Astrocyte (in vitro differentiated cells and primary cell): ENCODE results near the gene CIAPIN1. TPM values are rescaled to one million over a fixed set of nuclear protein-coding genes. Genes with fewer than 3 reads are reported as not detected.

Source experiments
- DNase-seq: peaks from one replicate; pipeline ENCODE4 v3.0.0-alpha.2; 2010; ENCODE audit warnings: low read depth
- FAIRE-seq: peaks from 2 replicates; lab custom pipeline; 2011; peaks lifted over from hg19 to GRCh38; lab: Jason Lieb, UNC
- H2AFZ ChIP-seq: 2 replicates; pipeline ENCODE4 v1.6.0; 2012; ENCODE audit warnings: low read depth, low read length, inconsistent platforms
- H3K27ac ChIP-seq: 2 replicates; pipeline ENCODE4 v1.5.1; 2011; ENCODE audit warnings: low read depth, low read length, inconsistent platforms
- H3K27me3 ChIP-seq: 2 replicates; pipeline ENCODE4 v1.6.0; 2011; ENCODE audit warnings: low read length, inconsistent platforms; ENCODE audit not compliant: insufficient read depth
- H3K36me3 ChIP-seq: 2 replicates; pipeline ENCODE4 v1.5.1; 2011; ENCODE audit warnings: low read length, inconsistent platforms; ENCODE audit not compliant: insufficient read depth
- H3K4me1 ChIP-seq: 2 replicates; pipeline ENCODE4 v1.5.1; 2011; ENCODE audit warnings: low read length, inconsistent platforms; ENCODE audit not compliant: insufficient read depth
- H3K4me2 ChIP-seq: 2 replicates; pipeline ENCODE4 v1.6.0; 2012; ENCODE audit warnings: low read length, inconsistent platforms
- H3K4me3 ChIP-seq: 2 replicates; pipeline ENCODE4 v1.5.1; 2011; ENCODE audit warnings: low read depth, mild to moderate bottlenecking, low read length, inconsistent platforms; ENCODE audit not compliant: insufficient read depth
- H3K79me2 ChIP-seq: 2 replicates; pipeline ENCODE4 v1.6.0; 2012; ENCODE audit warnings: mild to moderate bottlenecking, low read length, inconsistent platforms; ENCODE audit not compliant: insufficient read depth
- H3K9ac ChIP-seq: 2 replicates; pipeline ENCODE4 v1.6.0; 2012; ENCODE audit warnings: mild to moderate bottlenecking, low read length, inconsistent platforms
- H3K9me3 ChIP-seq: 2 replicates; pipeline ENCODE4 v1.5.1; 2012; ENCODE audit warnings: low read depth, mild to moderate bottlenecking, low read length, inconsistent platforms; ENCODE audit not compliant: insufficient read depth
- H4K20me1 ChIP-seq: 2 replicates; pipeline ENCODE4 v1.6.0; 2012; ENCODE audit warnings: low read length, inconsistent platforms; ENCODE audit not compliant: insufficient read depth
- H3K27ac Mint-ChIP-seq: one replicate; pipeline ENCODE4 v1.8.0; 2021; ENCODE audit warnings: mild to moderate bottlenecking, mixed read lengths; ENCODE audit not compliant: unreplicated experiment
- H3K27me3 Mint-ChIP-seq: one replicate; pipeline ENCODE4 v1.8.0; 2021; ENCODE audit warnings: low read depth, mixed read lengths; ENCODE audit not compliant: unreplicated experiment
- H3K36me3 Mint-ChIP-seq: one replicate; pipeline ENCODE4 v1.8.0; 2021; ENCODE audit warnings: low read depth, mixed read lengths; ENCODE audit not compliant: unreplicated experiment
- H3K4me1 Mint-ChIP-seq: one replicate; pipeline ENCODE4 v1.8.0; 2021; ENCODE audit warnings: low read depth, mixed read lengths; ENCODE audit not compliant: unreplicated experiment
- H3K4me3 Mint-ChIP-seq: one replicate; pipeline ENCODE4 v1.8.0; 2021; ENCODE audit warnings: mild to moderate bottlenecking, moderate library complexity, mixed read lengths; ENCODE audit not compliant: unreplicated experiment
- H3K9me3 Mint-ChIP-seq: one replicate; pipeline ENCODE4 v1.8.0; 2021; ENCODE audit warnings: mild to moderate bottlenecking, mixed read lengths; ENCODE audit not compliant: unreplicated experiment
- EZH2 ChIP-seq: IDR thresholded peaks from 2 replicates; pipeline ENCODE4 v1.6.1; 2012; ENCODE audit warnings: mild to moderate bottlenecking, low read length, inconsistent platforms; ENCODE audit not compliant: insufficient read depth
- total RNA-seq: library from RNA; stranded (reverse); gene quantifications from 2 replicates; pipeline ENCODE4 v1.2.1, GENCODE V29; 2021
- TF ChIP-seq, protein P1 (sequence below): IDR thresholded peaks from 2 replicates; pipeline ENCODE4 v1.5.1; 2011; ENCODE audit warnings: low read depth, mild to moderate bottlenecking, inconsistent platforms, low read length, moderate library complexity; ENCODE audit not compliant: insufficient read depth

CIAPIN1 gene
- total RNA-seq, 1 donor from 2014 or later, result 68.9 TPM

DNA sequence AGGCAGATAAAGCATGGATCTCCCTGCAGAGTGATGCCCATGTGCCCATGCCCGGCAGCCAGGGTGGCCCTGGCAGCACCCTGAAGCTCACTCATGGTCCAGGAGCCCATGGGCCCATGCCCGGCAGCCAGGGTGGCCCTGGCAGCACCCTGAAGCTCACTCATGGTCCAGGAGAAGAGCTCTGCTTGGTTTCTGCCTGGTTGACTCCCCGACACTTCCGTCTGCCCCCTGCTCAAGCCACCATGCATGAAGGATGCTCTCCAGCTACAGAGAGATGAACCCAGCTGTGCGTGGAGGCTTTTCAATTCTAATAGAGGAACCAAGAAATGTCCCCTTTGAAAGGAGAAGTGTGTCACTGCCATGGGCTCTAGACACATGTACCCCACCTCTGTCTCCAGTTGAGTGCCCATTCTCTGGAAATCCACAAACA, 33.9 kb downstream of the CIAPIN1 start:
- Mint-ChIP-seq H3K4me1 (peaks cover 6% of the 10 kb centered on the region), H3K4me3 (no peak overlapping the region), H3K27me3 (peaks cover 32% of the 10 kb centered on the region), H3K9me3 (no peaks in the 10 kb centered on the region), H3K36me3 (no peaks in the 10 kb centered on the region), H3K27ac (no peak overlapping the region)
- H3K27ac ChIP-seq, result no peak overlapping the region
- FAIRE-seq (no peak), DNase-seq (no peak)
- no peak overlapping the region for H3K4me2 ChIP-seq
- peaks cover 6% of the 10 kb centered on the region for H3K4me1 ChIP-seq
- no peak overlapping the region for H3K4me3 ChIP-seq
- H3K36me3 ChIP-seq, result no peaks in the 10 kb centered on the region
- no peaks in the 10 kb centered on the region for H4K20me1 ChIP-seq
- TF ChIP-seq EZH2, result no peak
- TF ChIP-seq, protein P1, sequence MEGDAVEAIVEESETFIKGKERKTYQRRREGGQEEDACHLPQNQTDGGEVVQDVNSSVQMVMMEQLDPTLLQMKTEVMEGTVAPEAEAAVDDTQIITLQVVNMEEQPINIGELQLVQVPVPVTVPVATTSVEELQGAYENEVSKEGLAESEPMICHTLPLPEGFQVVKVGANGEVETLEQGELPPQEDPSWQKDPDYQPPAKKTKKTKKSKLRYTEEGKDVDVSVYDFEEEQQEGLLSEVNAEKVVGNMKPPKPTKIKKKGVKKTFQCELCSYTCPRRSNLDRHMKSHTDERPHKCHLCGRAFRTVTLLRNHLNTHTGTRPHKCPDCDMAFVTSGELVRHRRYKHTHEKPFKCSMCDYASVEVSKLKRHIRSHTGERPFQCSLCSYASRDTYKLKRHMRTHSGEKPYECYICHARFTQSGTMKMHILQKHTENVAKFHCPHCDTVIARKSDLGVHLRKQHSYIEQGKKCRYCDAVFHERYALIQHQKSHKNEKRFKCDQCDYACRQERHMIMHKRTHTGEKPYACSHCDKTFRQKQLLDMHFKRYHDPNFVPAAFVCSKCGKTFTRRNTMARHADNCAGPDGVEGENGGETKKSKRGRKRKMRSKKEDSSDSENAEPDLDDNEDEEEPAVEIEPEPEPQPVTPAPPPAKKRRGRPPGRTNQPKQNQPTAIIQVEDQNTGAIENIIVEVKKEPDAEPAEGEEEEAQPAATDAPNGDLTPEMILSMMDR, result no peak
- no peak overlapping the region for H3K9ac ChIP-seq
- no peak overlapping the region for H2AFZ ChIP-seq
- H3K9me3 ChIP-seq, result no peaks in the 10 kb centered on the region
- H3K27me3 ChIP-seq, result peaks cover 5% of the 10 kb centered on the region
- no peaks in the 10 kb centered on the region for H3K79me2 ChIP-seq

DNA sequence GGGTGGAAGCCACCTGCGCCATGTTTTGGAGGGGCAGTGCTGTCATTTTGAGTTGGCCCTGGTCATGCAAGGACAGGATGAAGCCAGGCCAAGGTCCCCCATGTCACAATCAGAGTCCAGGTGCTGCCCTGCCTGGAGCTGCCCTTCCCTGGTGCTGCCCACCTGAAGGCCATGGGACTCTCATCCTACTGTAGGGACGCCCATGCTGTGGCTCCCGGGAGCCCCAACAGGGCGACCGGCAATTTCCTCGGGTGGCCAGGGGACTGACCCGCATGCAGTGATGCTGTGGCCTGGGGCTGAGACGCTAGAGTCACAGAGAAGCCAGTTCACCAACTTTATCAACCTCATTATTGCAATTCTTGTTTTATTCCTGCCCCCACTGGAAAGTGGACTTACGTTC, 34.6 kb downstream of the CIAPIN1 start:
- H3K9me3 Mint-ChIP-seq, result no peaks in the 10 kb centered on the region
- Histone ChIP-seq H3K4me2 (no peak overlapping the region), H3K79me2 (no peaks in the 10 kb centered on the region), H3K4me1 (peaks cover 6% of the 10 kb centered on the region), H3K4me3 (no peak overlapping the region), H3K27ac (no peak overlapping the region), H2AFZ (no peak overlapping the region), H3K27me3 (peaks cover 3% of the 10 kb centered on the region), H3K36me3 (no peaks in the 10 kb centered on the region), H3K9ac (no peak overlapping the region), H4K20me1 (no peaks in the 10 kb centered on the region), H3K9me3 (no peaks in the 10 kb centered on the region)
- H3K36me3 Mint-ChIP-seq, result no peaks in the 10 kb centered on the region
- DNase-seq, result no peak
- no peak overlapping the region for H3K4me3 Mint-ChIP-seq
- H3K27ac Mint-ChIP-seq, result no peak overlapping the region
- no peak for FAIRE-seq
- peaks cover 32% of the 10 kb centered on the region for H3K27me3 Mint-ChIP-seq
- H3K4me1 Mint-ChIP-seq, result peaks cover 6% of the 10 kb centered on the region
- TF ChIP-seq, protein P1, result no peak
- no peak for TF ChIP-seq EZH2

DNA sequence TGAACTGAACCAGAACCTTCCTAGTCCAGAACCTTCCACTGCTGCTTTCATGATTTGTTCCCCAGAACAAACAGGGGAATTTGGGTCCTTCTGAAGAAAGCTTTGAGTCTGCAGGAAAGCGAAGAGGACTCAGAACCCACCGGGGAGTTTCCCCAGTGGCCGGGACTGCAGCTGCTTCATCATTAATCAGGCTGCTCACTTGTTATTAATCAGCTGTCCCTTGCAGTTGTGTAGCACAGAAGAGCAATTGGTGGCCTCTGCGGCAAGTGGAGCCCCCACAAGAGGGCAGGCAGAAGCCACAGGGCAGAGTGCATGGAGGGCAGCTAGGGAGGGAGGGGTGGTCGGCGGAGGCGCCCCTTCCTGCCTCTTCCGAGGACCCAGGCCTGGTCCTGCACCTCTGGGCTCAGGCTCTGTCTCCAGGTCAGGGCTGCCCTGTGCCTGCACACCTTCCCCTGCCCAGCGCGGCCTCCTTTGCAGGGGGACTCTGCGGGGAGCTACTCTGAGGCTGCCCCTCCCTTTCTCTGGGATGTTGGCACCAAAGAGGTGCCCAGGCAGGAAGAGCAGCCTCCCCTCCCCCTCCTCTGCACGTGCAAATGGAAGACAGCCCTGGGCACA, 35.7 kb downstream of the CIAPIN1 start:
- Mint-ChIP-seq H3K36me3 (no peaks in the 10 kb centered on the region), H3K27ac (no peak overlapping the region), H3K9me3 (no peaks in the 10 kb centered on the region), H3K27me3 (peaks cover 30% of the 10 kb centered on the region), H3K4me3 (no peak overlapping the region), H3K4me1 (peaks cover 2% of the 10 kb centered on the region)
- H2AFZ ChIP-seq, result no peak overlapping the region
- no peaks in the 10 kb centered on the region for H3K36me3 ChIP-seq
- H3K4me1 ChIP-seq, result peaks cover 1% of the 10 kb centered on the region
- H3K9me3 ChIP-seq, result no peaks in the 10 kb centered on the region
- no peak for FAIRE-seq
- no peak overlapping the region for H3K4me2 ChIP-seq
- no peak overlapping the region for H3K4me3 ChIP-seq
- H3K79me2 ChIP-seq, result no peaks in the 10 kb centered on the region
- no peaks in the 10 kb centered on the region for H4K20me1 ChIP-seq
- H3K27me3 ChIP-seq, result peaks cover 3% of the 10 kb centered on the region
- H3K9ac ChIP-seq, result no peak overlapping the region
- DNase-seq, result no peak
- no peak overlapping the region for H3K27ac ChIP-seq
- no peak for TF ChIP-seq EZH2
- TF ChIP-seq, protein P1, result no peak
